HG03095 (cell line): ENCODE data around the gene EEFSEC.
A peak's percentile ranks its signal among the peaks of the same experiment; 100 is the strongest.

Experiments used
- ATAC-seq: cut with Tn5 transposase; IDR thresholded peaks from one replicate; pipeline ENCODE4 v1.9.1; 2021; ENCODE audit warnings: moderate library complexity; ENCODE audit not compliant: unreplicated experiment

EEFSEC gene

DNA sequence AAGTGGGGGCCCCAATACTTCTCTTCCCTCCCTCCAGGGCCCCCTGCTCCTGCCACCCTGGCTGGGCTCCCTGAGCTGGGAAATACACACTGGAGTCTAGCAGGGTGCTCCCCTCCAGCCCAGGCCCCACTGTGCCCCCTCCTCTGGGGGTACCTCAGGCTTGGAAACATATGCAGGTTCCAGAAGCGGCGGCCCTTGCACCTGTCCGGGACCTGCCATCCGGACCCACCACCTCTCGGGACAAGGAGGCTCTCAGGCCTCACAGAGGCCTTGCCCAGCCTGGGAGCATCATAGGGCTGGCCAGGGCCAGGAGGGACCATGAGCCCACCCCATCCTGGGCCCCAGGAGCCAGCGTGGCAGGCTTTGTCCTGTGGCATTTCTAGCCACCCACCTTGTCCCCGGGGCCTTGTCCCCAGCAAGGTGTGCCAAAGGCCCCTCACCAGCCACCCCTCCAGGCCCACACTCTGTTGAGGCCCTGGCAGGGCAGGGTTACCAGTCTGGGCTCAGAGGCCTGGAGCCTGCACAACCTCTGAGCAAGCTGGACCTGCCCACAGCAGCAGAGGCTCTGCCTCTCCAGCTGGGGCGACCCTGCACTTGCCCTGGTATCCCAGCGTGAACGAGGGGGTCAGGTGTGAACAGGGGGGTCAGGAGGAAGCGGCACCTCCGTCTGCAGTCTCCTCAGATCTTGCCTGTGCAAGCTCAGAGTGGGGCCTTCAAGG is 267.6 kb downstream of the EEFSEC start:
- ATAC-seq: no peak

- no peak for ATAC-seq
Observed at GRCh38 chr3:128421439-128421836, 268.2 kb downstream of the EEFSEC start.

GRCh38 chr3:128421966-128422365 is 268.7 kb downstream of the EEFSEC start:
- ATAC-seq: no peak

GRCh38 chr3:128422762-128423524 is 269.7 kb downstream of the EEFSEC start:
- no peak for ATAC-seq

- no peak for ATAC-seq
Observed at GRCh38 chr3:128423525-128424147, 270.4 kb downstream of the EEFSEC start.

GRCh38 chr3:128424508-128425069 is 271.3 kb downstream of the EEFSEC start:
- ATAC-seq: no peak

- no peak for ATAC-seq
Observed at GRCh38 chr3:128425142-128425845, 272.0 kb downstream of the EEFSEC start.

- ATAC-seq: no peak
Observed at GRCh38 chr3:128425846-128426127, 272.5 kb downstream of the EEFSEC start.

DNA sequence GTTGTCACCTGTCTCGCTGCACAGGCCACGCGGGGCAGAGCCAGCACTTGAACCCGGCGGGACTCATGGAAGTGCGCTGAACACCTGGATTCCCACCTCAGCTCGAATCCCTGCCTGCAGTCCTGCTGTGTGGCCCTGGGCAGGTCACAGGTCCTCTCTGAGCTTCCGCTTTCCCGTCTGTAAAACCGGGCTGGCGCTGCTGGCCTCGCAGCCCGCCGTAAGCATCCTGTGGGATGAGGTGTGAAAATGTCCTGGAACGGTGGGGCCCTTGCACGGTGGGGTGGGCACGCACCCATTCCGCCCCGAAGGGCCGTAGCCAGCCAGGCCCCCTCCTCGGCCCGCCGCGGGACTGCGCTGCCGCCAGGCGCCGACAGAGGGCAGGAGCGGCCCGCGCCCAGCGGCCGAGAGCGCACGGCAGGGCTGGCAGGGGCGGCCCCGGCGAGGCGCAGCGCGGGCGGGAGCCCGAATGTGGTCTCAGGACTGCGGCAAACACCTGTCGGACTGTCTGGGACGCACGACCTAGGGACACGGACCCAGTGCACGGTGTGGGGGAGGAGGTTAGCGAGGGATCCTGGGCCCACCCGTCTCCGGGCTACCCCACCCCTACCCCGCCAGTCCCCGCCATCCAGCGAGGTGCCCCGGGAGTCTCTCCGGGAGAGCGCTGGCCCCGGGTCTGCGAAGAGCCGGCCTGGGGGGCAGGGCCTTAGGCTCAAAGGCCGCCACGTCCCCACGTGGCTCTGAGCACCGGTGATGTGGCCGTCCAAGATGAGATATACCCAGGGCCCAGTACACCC is 273.0 kb downstream of the EEFSEC start:
- peak; percentile 64 for ATAC-seq

DNA sequence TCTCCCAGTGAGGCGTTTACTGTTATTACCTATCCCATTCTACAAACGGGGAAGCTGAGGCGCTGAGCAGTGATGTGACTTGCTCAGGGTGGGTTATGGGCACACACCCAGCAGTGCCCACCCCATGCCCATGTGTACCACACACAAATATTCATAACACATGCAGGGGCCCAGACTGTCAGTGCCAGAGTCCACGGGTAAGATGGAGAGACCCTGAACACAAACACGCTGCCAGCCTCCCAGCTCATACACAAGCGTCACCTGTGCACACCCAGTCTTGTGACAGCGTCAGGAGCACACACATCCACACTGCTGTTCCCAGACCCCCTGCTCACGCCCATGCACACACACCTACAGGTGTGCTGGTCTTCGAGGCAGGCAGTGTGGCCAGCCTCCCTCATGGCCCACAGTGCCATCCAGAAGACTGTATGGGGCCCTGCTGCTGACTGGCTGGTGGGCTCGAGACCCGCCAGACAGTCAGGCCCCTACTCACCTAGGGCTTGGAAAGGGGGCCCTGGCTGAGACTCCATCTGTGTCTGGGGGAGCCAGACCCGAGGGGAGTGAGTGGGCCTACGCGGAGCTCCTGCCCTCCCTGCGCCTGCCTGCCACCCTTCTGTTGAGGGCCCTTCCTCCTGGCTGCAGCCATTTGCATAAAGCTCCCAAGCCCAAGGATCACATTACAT is 274.0 kb downstream of the EEFSEC start:
- no peak for ATAC-seq

- ATAC-seq: no peak
Observed at GRCh38 chr3:128427872-128428822, 274.9 kb downstream of the EEFSEC start.

- no peak for ATAC-seq
Observed at GRCh38 chr3:128429275-128429674, 276.0 kb downstream of the EEFSEC start.

DNA sequence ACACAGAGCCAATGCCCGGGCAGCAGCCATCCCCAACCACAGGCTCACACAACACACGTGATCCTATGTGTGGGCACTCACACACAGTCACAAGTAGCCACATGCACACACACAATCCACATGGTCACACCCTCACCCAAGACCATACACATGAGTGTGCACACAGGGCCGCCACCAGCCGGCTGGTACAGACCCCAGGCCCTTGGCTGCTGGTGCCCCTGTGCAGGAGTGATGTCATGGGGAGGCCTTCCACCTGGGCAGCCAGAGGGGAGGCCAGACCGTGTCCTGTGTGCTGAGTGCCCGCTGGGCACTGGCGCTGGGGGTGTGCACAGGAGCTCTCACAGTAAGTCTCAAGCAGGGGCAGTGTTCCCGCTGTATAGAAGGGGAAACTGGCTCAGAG is 276.5 kb downstream of the EEFSEC start:
- ATAC-seq: no peak

DNA sequence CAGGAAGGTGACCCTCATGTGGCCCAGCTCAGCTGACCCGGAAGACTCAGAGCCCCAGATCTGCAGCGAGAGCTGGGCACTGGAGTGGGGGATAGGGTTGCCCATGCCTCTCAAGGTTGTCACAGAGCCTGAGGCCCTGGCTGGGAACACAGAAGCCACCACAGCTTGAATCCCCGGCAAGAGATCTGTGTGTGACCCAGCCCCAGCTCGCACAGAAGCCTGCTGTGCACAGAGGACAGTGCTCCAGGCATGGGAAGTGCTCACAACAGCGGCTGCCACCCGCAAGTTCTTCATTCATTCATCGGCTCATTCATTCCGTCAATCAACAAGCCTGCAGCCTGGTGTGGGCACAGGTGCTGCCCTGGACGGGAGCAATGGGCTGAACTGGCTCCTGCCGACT is 277.0 kb downstream of the EEFSEC start:
- no peak for ATAC-seq

GRCh38 chr3:128430731-128431130 is 277.4 kb downstream of the EEFSEC start:
- no peak for ATAC-seq

GRCh38 chr3:128431803-128432300 is 278.6 kb downstream of the EEFSEC start:
- no peak for ATAC-seq

- ATAC-seq: no peak
Observed at GRCh38 chr3:128432301-128432970, 279.2 kb downstream of the EEFSEC start.
